Kidney (tissue), 14 donors: Measurements from ENCODE around the gene PTEN. TPM values are rescaled to one million over a fixed set of nuclear protein-coding genes. Genes with fewer than 3 reads are reported as not detected.

Experiments
- DNase-seq, 5 donors: peaks; one replicate each; pipeline ENCODE4 v3.0.0-alpha.2; 2013 to 2020
- FAIRE-seq: peaks from 2 replicates; lab custom pipeline; 2012; peaks lifted over from hg19 to GRCh38; lab: Jason Lieb, UNC
- H3K27ac ChIP-seq, 2 donors: one replicate each; pipeline ENCODE4 v1.7.0; 2013; ENCODE audit warnings: low read depth in 2 of 2, low read length in 2 of 2, inconsistent platforms in 1 of 2
- H3K27me3 ChIP-seq: one replicate; pipeline ENCODE4 v1.7.1; 2013; ENCODE audit warnings: low read length, inconsistent platforms; ENCODE audit not compliant: control insufficient read depth, insufficient read depth
- H3K36me3 ChIP-seq, 3 donors: one replicate each; pipeline versions ENCODE4 v1.7.0 to v1.7.1; 2013; ENCODE audit warnings: low read length in 3 of 3, control low read depth in 1 of 3, inconsistent platforms in 1 of 3; ENCODE audit not compliant: insufficient read depth in 3 of 3, control insufficient read depth in 2 of 3
- H3K4me1 ChIP-seq, 3 donors: one replicate each; pipeline versions ENCODE4 v1.7.0 to v1.7.1; 2013; ENCODE audit warnings: low read length in 3 of 3, inconsistent platforms in 1 of 3, low read depth in 1 of 3; ENCODE audit not compliant: control insufficient read depth in 2 of 3, insufficient read depth in 2 of 3
- H3K4me3 ChIP-seq, 3 donors: one replicate each; pipeline versions ENCODE4 v1.7.0 to v1.8.1; 2013; ENCODE audit warnings: low read length in 3 of 3, control low read depth in 1 of 3, inconsistent platforms in 1 of 3
- H3K9ac ChIP-seq, 3 donors: one replicate each; pipeline versions ENCODE4 v1.7.0 to v1.7.1; 2013; ENCODE audit warnings: low read length in 3 of 3, control low read depth in 1 of 3, inconsistent platforms in 1 of 3
- H3K9me3 ChIP-seq, 3 donors: one replicate each; pipeline versions ENCODE4 v1.7.0 to v1.7.1; 2013; ENCODE audit warnings: low read length in 3 of 3, control low read depth in 1 of 3, inconsistent platforms in 1 of 3; ENCODE audit not compliant: control insufficient read depth in 2 of 3, insufficient read depth in 1 of 3
- CTCF ChIP-seq: IDR thresholded peaks from 3 replicates; pipeline ENCODE4 v1.5.1; 2012; ENCODE audit warnings: mild to moderate bottlenecking, moderate library complexity, borderline replicate concordance; ENCODE audit not compliant: insufficient read depth; ENCODE audit errors: extremely low read depth
- intact Hi-C: fragments of 100-400 bp; cut with DNase I; formaldehyde crosslinking; loops from one replicate; pipeline ENCODE4 v1.11.1; 2022
- polyA plus RNA-seq: library from polyadenylated mRNA; stranded (reverse); fragments of 350-450 nt; fragmentation: Illumina TruSeq; extraction: RNeasy Lipid Tissue Mini Kit (QIAGEN cat#74804); gene quantifications from one replicate; pipeline ENCODE4 v1.2.3, GENCODE V29; 2014; ENCODE audit warnings: low read depth, low replicate concordance; ENCODE audit not compliant: insufficient read depth
- total RNA-seq: library from RNA; stranded (reverse); fragmentation: NEBNext Ultra II Directional; extraction: Animal tissue kit (Norgen Biotek cat#: 25700); gene quantifications from one replicate; pipeline ENCODE4 v1.2.1, GENCODE V29; 2021
- donor health status: control.
- donor health status: control.
- donor health status: control.
- donor health status: control.
- donor health status: control.
- donor health status: DM: yes; HTN: yes; CAD: no.
- donor health status: Normal renal cell carcinoma (clear cell type).

PTEN gene
- total and polyA plus RNA-seq, 2 donors from 2014 or later, result 22.3 to 154 TPM

GRCh38 chr10:87945984-87946383 is 82.6 kb downstream of the PTEN start:
- no peak for TF ChIP-seq CTCF
- Histone ChIP-seq H3K27me3 (no peaks in the 10 kb centered on the region), H3K9ac (no peak overlapping the region), H3K4me1 (no peaks in the 10 kb centered on the region), H3K27ac (no peak overlapping the region), H3K36me3 (peaks cover 0 to 4% (median 4%) of the 10 kb centered on the region in 3 donors), H3K4me3 (no peak overlapping the region), H3K9me3 (no peaks in the 10 kb centered on the region)
- DNase-seq (peak in 1 of 5 donors; percentile 32), FAIRE-seq (no peak)
- intact Hi-C loops, result no loop called here

GRCh38 chr10:87952612-87953011 is 89.2 kb downstream of the PTEN start:
- TF ChIP-seq CTCF, result no peak
- Histone ChIP-seq H3K4me3 (no peak overlapping the region), H3K36me3 (peaks cover 3 to 15% (median 6%) of the 10 kb centered on the region in 3 donors), H3K9ac (no peak overlapping the region), H3K9me3 (no peaks in the 10 kb centered on the region), H3K4me1 (no peaks in the 10 kb centered on the region), H3K27ac (no peak overlapping the region), H3K27me3 (no peaks in the 10 kb centered on the region)
- DNase-seq, result no peak
- intact Hi-C loops, result no loop called here
- FAIRE-seq, result no peak

- Histone ChIP-seq H3K4me3 (no peak overlapping the region), H3K27ac (no peak overlapping the region), H3K27me3 (no peaks in the 10 kb centered on the region), H3K4me1 (no peaks in the 10 kb centered on the region), H3K36me3 (peaks cover 5 to 22% (median 6%) of the 10 kb centered on the region in 3 donors), H3K9me3 (no peaks in the 10 kb centered on the region), H3K9ac (no peak overlapping the region)
- no peak for TF ChIP-seq CTCF
- intact Hi-C loops, result no loop called here
- no peak for DNase-seq
- FAIRE-seq, result peak; percentile 54
Observed at GRCh38 chr10:87956055-87956454, 92.6 kb downstream of the PTEN start.

- no peaks in the 10 kb centered on the region for H3K27me3 ChIP-seq
- H3K4me1 ChIP-seq, result no peaks in the 10 kb centered on the region
- H3K36me3 ChIP-seq, result peaks cover 2 to 20% (median 6%) of the 10 kb centered on the region in 3 donors
- no peak for TF ChIP-seq CTCF
- H3K9ac ChIP-seq, result no peak overlapping the region
- DNase-seq (no peak), FAIRE-seq (no peak)
- intact Hi-C loops, result no loop called here
- no peaks in the 10 kb centered on the region for H3K9me3 ChIP-seq
- H3K27ac ChIP-seq, result no peak overlapping the region
- H3K4me3 ChIP-seq, result no peak overlapping the region
Observed at GRCh38 chr10:87957702-87958101, 94.3 kb downstream of the PTEN start.
